NCI-H748 treated with DMSO at 0.1 percent for 48 hours (cell line): ENCODE results near the gene ITGAL.
A peak's percentile ranks its signal among the peaks of the same experiment; 100 is the strongest.

Experiments used
- DNase-seq: peaks from one replicate; lab custom pipeline; 2025; lab: John Stamatoyannopoulos, UW

The ITGAL gene

GRCh38 chr16:30541502-30542329, 69.2 kb downstream of the ITGAL start:
- DNase-seq = no peak

GRCh38 chr16:30543067-30543466, 70.5 kb downstream of the ITGAL start:
- DNase-seq = no peak

GRCh38 chr16:30546115-30546514, 73.6 kb downstream of the ITGAL start:
- no peak for DNase-seq

GRCh38 chr16:30548416-30549253, 76.1 kb downstream of the ITGAL start:
- DNase-seq = no peak

- DNase-seq = no peak
These were observed 79.2 kb downstream of the ITGAL start for GRCh38 chr16:30551781-30552180.

GRCh38 chr16:30552956-30553355, 80.4 kb downstream of the ITGAL start:
- DNase-seq = no peak

GRCh38 chr16:30553393-30553899, 80.9 kb downstream of the ITGAL start:
- DNase-seq = no peak

GRCh38 chr16:30554557-30555314, 82.2 kb downstream of the ITGAL start:
- DNase-seq = no peak

- no peak for DNase-seq
These were observed 83.0 kb downstream of the ITGAL start for GRCh38 chr16:30555315-30556124.

GRCh38 chr16:30556125-30556473, 83.6 kb downstream of the ITGAL start:
- DNase-seq = no peak

- no peak for DNase-seq
These were observed 85.1 kb downstream of the ITGAL start for GRCh38 chr16:30557707-30557956.

- peak; percentile 86 for DNase-seq
These were observed 85.6 kb downstream of the ITGAL start, which contains the start of gene ZNF764 for GRCh38 chr16:30557957-30558788. Gene ZNF764, minus strand, starts transcription at chr16:30558374. Its CDS starts 192 bp downstream, at chr16:30558182.

- DNase-seq = no peak
These were observed 86.3 kb downstream of the ITGAL start for GRCh38 chr16:30558789-30559377.

GRCh38 chr16:30559690-30560089, 87.1 kb downstream of the ITGAL start:
- DNase-seq = no peak

- DNase-seq = no peak
These were observed 88.7 kb downstream of the ITGAL start for GRCh38 chr16:30561089-30561816.

GRCh38 chr16:30562021-30562420, 89.5 kb downstream of the ITGAL start:
- no peak for DNase-seq

- DNase-seq = no peak
These were observed 93.0 kb downstream of the ITGAL start for GRCh38 chr16:30565526-30565925.

- no peak for DNase-seq
These were observed 93.4 kb downstream of the ITGAL start for GRCh38 chr16:30565984-30566383.

- DNase-seq = no peak
These were observed 94.0 kb downstream of the ITGAL start for GRCh38 chr16:30566531-30566930.
